Measurements from ENCODE around the gene CYCS. TPM values are rescaled to one million over a fixed set of nuclear protein-coding genes. Genes with fewer than 3 reads are reported as not detected.
A peak's percentile ranks its signal among the peaks of the same experiment; 100 is the strongest.

Gene CYCS
- total RNA-seq, 1 donor from 2014 or later: 48.2 TPM

- H3K4me3 Mint-ChIP-seq: no peak overlapping the region
- H3K36me3 Mint-ChIP-seq: peaks cover 3% of the 10 kb centered on the region
- no peaks in the 10 kb centered on the region for H3K27me3 Mint-ChIP-seq (ENCODE audit: low read depth)
- no peaks in the 10 kb centered on the region for H3K9me3 Mint-ChIP-seq
- H3K4me1 Mint-ChIP-seq: peaks cover 9% of the 10 kb centered on the region
- no peak for TF ChIP-seq CTCF (IDR thresholded peaks at IDR 0.05; ENCODE audit: unreplicated experiment)
- no peak for DNase-seq (ENCODE audit: low spot score in 2 of 2, unreplicated experiment in 2 of 2)
- peak overlapping the region; percentile 25 for H3K27ac Mint-ChIP-seq
Observed at GRCh38 chr7:25149836-25150235, 24.8 kb upstream of the CYCS start.

GRCh38 chr7:25148772-25149575 lies 23.9 kb upstream of the CYCS start:
- H3K27me3 Mint-ChIP-seq (ENCODE audit: low read depth): no peaks in the 10 kb centered on the region
- H3K9me3 Mint-ChIP-seq: no peaks in the 10 kb centered on the region
- H3K27ac Mint-ChIP-seq: no peak overlapping the region
- peaks cover 9% of the 10 kb centered on the region for H3K4me1 Mint-ChIP-seq
- no peak for TF ChIP-seq CTCF (IDR thresholded peaks at IDR 0.05; ENCODE audit: unreplicated experiment)
- H3K4me3 Mint-ChIP-seq: no peak overlapping the region
- DNase-seq (ENCODE audit: low spot score in 2 of 2, unreplicated experiment in 2 of 2): no peak
- H3K36me3 Mint-ChIP-seq: no peaks in the 10 kb centered on the region

- no peak for DNase-seq (ENCODE audit: low spot score in 2 of 2, unreplicated experiment in 2 of 2)
- H3K9me3 Mint-ChIP-seq: no peaks in the 10 kb centered on the region
Observed at GRCh38 chr7:25143763-25144162, 18.7 kb upstream of the CYCS start.

GRCh38 chr7:25139536-25139935 lies 14.5 kb upstream of the CYCS start:
- no peak for DNase-seq (ENCODE audit: low spot score in 2 of 2, unreplicated experiment in 2 of 2)
- no peaks in the 10 kb centered on the region for H3K4me1 Mint-ChIP-seq
- H3K27me3 Mint-ChIP-seq (ENCODE audit: low read depth): no peaks in the 10 kb centered on the region
- no peak overlapping the region for H3K4me3 Mint-ChIP-seq
- H3K27ac Mint-ChIP-seq: no peak overlapping the region
- no peak for TF ChIP-seq CTCF (IDR thresholded peaks at IDR 0.05; ENCODE audit: unreplicated experiment)
- no peaks in the 10 kb centered on the region for H3K9me3 Mint-ChIP-seq
- H3K36me3 Mint-ChIP-seq: no peaks in the 10 kb centered on the region

More at GRCh38 chr7:25143763-25144162, 18.7 kb upstream of the CYCS start:
- Mint-ChIP-seq H3K4me1 (no peaks in the 10 kb centered on the region), H3K27me3 (ENCODE audit: low read depth) (no peaks in the 10 kb centered on the region), H3K36me3 (no peaks in the 10 kb centered on the region), H3K4me3 (no peak overlapping the region), H3K27ac (no peak overlapping the region)
- TF ChIP-seq CTCF (IDR thresholded peaks at IDR 0.05; ENCODE audit: unreplicated experiment): no peak

GRCh38 chr7:25134358-25135010 lies 9.4 kb upstream of the CYCS start:
- no peak overlapping the region for H3K4me3 Mint-ChIP-seq
- no peaks in the 10 kb centered on the region for H3K27me3 Mint-ChIP-seq (ENCODE audit: low read depth)
- no peaks in the 10 kb centered on the region for H3K9me3 Mint-ChIP-seq
- no peak for TF ChIP-seq CTCF (IDR thresholded peaks at IDR 0.05; ENCODE audit: unreplicated experiment)
- no peak for DNase-seq (ENCODE audit: low spot score in 2 of 2, unreplicated experiment in 2 of 2)
- H3K36me3 Mint-ChIP-seq: no peaks in the 10 kb centered on the region
- no peaks in the 10 kb centered on the region for H3K4me1 Mint-ChIP-seq
- no peak overlapping the region for H3K27ac Mint-ChIP-seq
